Measurements from ENCODE around the gene MRGPRG.
"Not testable (repeated sequence)": the region's sequence is repeated elsewhere in the genome, so short reads cannot be mapped to it uniquely, and the experiment has no call there.

MRGPRG gene

GRCh38 chr11:3218483-3219280 is at the start of gene MRGPRG:
Gene MRGPRG, minus strand, starts transcription at chr11:3218813. Its CDS starts 0 bp downstream, at chr11:3218813.
- DNase-seq (ENCODE audit: low spot score) = no peak

GRCh38 chr11:3262548-3262947 is 43.9 kb upstream of the MRGPRG start:
- not testable (repeated sequence) for DNase-seq (ENCODE audit: low spot score)

- not testable (repeated sequence) for DNase-seq (ENCODE audit: low spot score)
These were observed 43.2 kb upstream of the MRGPRG start for GRCh38 chr11:3261831-3262230.

- DNase-seq (ENCODE audit: low spot score) = not testable (repeated sequence)
These were observed 38.9 kb upstream of the MRGPRG start for GRCh38 chr11:3257509-3257908.

GRCh38 chr11:3255241-3255640 is 36.6 kb upstream of the MRGPRG start:
- not testable (repeated sequence) for DNase-seq (ENCODE audit: low spot score)

- not testable (repeated sequence) for DNase-seq (ENCODE audit: low spot score)
These were observed 36.2 kb upstream of the MRGPRG start for GRCh38 chr11:3254773-3255172.

- DNase-seq (ENCODE audit: low spot score) = no peak
These were observed 26.5 kb upstream of the MRGPRG start for GRCh38 chr11:3245071-3245470.

- DNase-seq (ENCODE audit: low spot score) = no peak
These were observed 25.3 kb upstream of the MRGPRG start for GRCh38 chr11:3243880-3244279.

- DNase-seq (ENCODE audit: low spot score) = no peak
These were observed 18.5 kb upstream of the MRGPRG start for GRCh38 chr11:3237119-3237518.

GRCh38 chr11:3234846-3235245 is 16.2 kb upstream of the MRGPRG start:
- DNase-seq (ENCODE audit: low spot score) = no peak

GRCh38 chr11:3232956-3233355 is 14.3 kb upstream of the MRGPRG start:
- DNase-seq (ENCODE audit: low spot score) = no peak

GRCh38 chr11:3231851-3232744 is 13.5 kb upstream of the MRGPRG start, which contains the start of gene MRGPRE:
Gene MRGPRE, minus strand, starts transcription at chr11:3232417. Its CDS starts 3,618 bp downstream, at chr11:3228799.
- DNase-seq (ENCODE audit: low spot score) = no peak

GRCh38 chr11:3231550-3231850 is 12.9 kb upstream of the MRGPRG start:
- DNase-seq (ENCODE audit: low spot score) = no peak

- DNase-seq (ENCODE audit: low spot score) = no peak
These were observed 12.3 kb upstream of the MRGPRG start for GRCh38 chr11:3230636-3231549.

- DNase-seq (ENCODE audit: low spot score) = no peak
These were observed 11.3 kb upstream of the MRGPRG start for GRCh38 chr11:3229673-3230630.

- no peak for DNase-seq (ENCODE audit: low spot score)
These were observed 9.8 kb upstream of the MRGPRG start for GRCh38 chr11:3228445-3228829.

- no peak for DNase-seq (ENCODE audit: low spot score)
These were observed 9.2 kb upstream of the MRGPRG start for GRCh38 chr11:3227568-3228444.

- DNase-seq (ENCODE audit: low spot score) = no peak
These were observed 8.4 kb upstream of the MRGPRG start for GRCh38 chr11:3226846-3227567.

Measured in SW480 (cell line).